HG03378 (cell line): ENCODE data around the gene XKR3.
"Not testable (repeated sequence)": the region's sequence is repeated elsewhere in the genome, so short reads cannot be mapped to it uniquely, and the experiment has no call there.

ENCODE experiments used
- ATAC-seq: cut with Tn5 transposase; IDR thresholded peaks from one replicate; pipeline ENCODE4 v1.9.1; 2021; ENCODE audit warnings: mild to moderate bottlenecking, moderate library complexity; ENCODE audit not compliant: unreplicated experiment

The XKR3 gene

DNA sequence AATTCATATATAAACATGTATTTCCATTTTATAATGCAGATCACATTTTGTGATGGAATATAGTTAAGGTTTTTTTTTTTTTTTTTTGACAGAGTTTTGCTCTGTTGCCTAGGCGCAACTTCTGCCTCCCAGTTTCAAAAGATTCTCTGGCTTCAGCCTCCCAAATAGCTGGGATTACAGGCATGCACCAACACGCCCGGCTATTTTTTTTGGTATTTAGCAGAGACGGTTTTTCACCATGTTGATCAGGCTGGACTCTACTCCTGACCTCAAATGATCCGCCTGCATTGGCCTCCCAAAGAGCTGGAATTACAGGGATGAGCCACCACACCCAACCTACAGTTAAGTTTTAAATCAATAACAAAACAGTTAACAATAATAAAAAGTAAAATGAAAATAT, 18.8 kb downstream of the XKR3 start:
- ATAC-seq: no peak

DNA sequence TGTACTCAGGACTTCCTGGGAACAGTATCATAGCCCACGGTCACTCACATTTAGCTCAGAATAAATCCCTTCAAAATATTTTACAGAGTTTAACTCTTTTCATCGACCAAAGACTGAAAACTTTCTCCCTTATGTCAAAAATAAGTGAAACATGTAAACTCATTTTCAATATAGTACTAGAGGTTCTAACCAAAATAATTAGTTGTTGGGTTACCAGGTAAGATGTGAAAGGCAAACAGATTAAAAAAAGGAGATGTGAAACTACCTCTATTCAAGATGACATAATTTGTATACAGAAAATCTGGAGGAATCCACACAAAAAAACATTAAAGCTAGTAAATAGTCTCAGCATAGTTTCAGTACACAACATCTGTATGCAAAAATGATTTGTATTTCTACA, 20.3 kb downstream of the XKR3 start:
- ATAC-seq: no peak

DNA sequence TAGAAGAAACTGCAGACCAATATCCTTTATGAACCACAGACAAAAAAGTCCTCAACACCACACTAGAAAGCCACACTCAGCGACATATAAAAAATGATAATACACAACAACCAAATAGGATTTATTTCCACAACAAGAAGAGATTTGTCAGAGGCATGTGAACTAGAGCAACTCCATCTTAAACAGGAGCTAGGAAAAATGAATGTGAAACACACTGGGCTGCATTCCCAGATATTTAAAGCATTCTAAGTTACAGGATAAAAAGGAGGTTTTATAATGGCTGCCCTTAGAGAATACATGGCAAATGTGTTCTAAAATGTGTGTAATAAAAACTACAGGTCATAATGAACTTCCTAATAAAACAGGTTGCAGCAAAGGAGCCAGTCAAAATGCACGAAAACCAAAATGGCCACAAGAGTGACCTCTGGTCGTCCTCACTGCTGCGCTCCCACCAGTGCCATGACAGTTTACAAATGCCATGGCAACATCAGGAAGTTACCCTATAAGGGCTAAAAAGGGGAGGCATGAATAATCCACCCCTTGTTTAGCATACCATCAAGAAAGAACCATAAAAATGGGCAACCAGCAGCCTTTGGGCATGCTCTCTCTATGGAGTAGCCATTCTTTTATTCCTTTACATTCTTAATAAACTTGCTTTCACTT, 21.8 kb downstream of the XKR3 start:
- no peak for ATAC-seq

- ATAC-seq: no peak
Observed at GRCh38 chr22:16801571-16801970, 23.6 kb downstream of the XKR3 start.

DNA sequence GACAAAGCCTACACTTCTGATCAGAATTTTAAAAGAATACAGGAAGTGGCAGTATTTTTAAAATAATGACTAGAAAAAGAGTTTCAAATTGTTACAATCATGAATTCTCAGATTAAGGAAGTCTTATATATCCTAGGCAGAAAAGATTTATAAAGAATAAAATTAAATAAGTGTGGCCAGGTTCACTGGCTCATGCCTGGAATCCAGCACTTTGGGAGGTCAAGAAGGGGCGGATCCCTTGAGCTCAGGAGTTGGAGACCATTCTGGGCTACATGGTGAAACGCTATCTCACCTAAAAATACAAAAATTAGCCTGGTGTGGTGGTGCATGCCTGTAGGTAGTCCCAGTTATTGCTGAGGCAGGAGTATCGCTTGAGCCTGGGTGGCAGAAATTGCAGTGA, 24.1 kb downstream of the XKR3 start:
- ATAC-seq: no peak

- ATAC-seq: no peak
Observed at GRCh38 chr22:16800358-16800757, 24.9 kb downstream of the XKR3 start.

DNA sequence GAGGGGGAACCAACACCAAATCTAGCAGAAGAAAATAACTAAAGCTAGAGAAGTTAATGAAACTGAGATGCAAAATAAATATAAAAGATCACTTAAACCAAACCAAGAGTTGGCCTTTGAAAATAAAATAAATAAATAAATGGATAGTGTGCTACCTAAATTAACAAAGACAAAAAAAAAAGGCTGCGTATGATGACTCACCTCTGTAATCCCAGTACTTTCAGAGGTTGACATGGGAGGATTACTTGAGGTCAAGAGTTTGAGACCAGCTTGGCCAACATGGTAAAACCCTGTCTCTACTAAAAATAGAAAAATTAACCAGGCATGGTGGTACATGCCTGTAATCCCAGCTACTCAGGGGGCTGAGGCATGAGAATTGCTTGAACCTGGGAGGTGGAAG, 29.7 kb downstream of the XKR3 start:
- not testable (repeated sequence) for ATAC-seq

DNA sequence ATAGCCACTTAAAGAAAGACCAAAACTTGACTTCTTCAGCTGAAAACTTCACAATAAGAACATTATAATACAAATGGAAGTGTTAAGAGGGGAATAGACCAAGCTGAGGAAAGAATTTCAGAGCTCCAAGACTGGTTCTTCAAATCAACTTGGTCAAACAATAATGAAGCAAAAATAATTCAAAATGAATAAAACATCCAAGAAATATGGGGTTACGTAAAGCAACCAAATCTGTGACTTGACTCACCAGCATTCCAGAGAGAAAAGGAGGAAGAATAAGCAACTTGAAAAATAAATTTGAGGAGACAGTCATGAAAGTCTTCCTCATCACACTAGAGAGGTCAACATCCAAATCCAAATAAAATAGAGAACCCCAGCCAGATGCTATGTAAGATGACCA, 31.4 kb downstream of the XKR3 start:
- ATAC-seq: no peak

DNA sequence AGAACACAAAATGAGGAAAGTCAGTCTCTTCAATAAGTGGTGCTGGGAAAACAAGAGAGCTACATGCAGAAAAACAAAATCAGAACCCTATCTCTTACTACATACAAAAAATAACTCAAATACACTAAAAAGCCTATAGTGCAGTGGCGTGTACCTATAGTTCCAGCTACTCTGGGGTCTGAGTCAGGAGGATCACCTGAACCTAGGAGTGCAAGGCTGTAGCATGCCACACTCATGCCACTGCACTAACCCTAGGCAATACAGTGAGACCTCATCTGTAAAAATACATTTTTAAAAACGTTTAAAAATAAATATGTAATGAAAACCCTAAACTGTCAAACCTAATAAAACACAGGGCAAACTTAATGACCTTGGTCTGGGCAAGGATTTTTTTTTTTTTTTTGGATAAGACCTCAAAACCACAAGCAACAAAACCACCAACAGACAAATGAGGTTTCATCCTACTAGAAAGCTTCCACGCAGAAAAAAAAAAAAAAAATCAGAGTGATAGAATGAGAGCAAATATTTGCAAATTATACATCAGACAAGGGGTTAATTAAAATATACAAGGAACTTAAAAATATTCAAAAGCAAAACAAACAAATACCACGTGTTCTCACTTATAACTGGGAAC, 35.2 kb downstream of the XKR3 start:
- no peak for ATAC-seq

DNA sequence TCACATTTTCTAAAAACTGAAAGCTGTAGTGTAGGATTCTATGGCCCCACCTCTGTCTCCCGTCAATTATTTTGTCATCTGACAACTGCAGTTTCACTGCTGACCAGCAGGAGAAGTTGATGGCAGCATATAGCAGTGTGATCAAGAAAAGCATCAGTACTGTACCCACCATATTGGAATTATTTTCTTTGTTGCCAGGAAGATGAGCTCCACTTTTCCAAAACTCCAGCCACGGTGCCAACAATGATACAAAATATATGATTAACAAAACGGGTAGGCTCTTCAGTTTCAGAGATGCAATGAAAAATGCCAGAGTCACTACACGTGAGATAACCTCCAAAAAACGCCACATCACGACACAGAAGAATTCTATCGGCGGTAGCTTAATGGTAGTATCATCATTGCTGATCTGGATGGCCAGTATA, 41.3 kb downstream of the XKR3 start:
- ATAC-seq: no peak

GRCh38 chr22:16783453-16783852, 41.8 kb downstream of the XKR3 start:
- no peak for ATAC-seq

GRCh38 chr22:16781764-16782329, 43.4 kb downstream of the XKR3 start:
- no peak for ATAC-seq

DNA sequence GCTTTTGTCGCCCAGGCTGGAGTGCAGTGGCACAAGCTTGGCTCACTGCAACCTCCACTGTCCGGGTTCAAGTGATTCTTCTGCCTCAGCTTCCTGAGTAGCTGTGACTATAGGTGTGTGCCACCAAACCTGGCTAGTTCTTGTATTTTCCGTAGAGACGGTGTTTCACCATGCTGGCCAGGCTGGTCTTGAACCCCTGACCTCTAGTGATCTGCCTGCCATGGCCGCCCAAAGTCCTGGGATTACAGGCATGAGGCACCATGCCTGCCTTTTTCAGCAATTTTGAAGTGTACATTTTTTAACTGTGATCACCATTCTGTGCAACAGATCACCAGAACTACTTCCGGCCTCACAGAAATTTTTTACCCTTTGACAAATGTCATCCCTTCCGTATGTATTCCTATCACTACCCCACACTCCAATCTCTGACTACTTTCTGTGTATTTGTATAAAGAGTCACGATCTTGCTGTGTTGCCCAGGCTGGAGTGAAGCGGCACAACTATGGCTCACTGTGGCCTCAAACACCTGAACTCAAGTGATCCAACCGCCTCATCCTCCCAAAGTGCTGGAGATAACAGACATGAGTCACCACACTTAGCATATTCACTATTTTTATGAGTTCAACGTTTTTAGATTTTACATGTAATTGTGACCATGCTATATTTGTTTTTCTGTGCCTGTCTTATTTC, 44.0 kb downstream of the XKR3 start:
- no peak for ATAC-seq

DNA sequence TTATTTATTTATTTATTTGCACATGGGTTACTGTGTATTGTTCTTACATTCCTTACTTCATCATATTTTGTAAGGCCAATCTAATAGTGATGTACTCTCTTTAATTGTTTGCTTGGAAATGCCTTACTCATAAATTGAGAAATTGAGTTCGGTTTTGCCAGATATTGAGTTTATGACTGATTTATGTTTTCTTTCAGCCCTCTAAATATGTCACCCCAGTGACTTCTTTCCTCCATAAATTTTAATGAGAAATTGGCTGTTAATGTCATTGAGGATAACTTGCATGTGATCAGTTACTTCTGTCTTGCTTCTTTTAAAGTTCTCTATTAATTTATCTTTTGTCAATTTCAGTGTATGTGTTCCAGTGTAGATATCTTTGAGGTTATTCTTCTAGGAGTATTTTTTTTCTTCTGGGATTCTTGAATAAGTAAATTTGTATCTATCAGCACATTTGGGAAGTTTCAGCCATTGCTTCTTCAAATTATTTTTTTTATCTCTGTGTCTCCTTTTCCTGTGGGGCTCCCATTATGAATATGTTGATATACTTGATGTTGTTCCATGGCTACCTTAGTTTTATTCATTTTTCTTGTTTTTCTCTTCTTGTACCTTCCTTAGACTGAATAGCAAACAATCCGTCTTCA, 47.8 kb downstream of the XKR3 start:
- ATAC-seq: no peak

GRCh38 chr22:16776080-16776479, 49.1 kb downstream of the XKR3 start:
- ATAC-seq: no peak

- no peak for ATAC-seq
Observed at GRCh38 chr22:16774911-16775500, 50.2 kb downstream of the XKR3 start.

GRCh38 chr22:16771569-16771968, 53.6 kb downstream of the XKR3 start:
- not testable (repeated sequence) for ATAC-seq

- ATAC-seq: not testable (repeated sequence)
Observed at GRCh38 chr22:16767927-16768326, 57.3 kb downstream of the XKR3 start.

DNA sequence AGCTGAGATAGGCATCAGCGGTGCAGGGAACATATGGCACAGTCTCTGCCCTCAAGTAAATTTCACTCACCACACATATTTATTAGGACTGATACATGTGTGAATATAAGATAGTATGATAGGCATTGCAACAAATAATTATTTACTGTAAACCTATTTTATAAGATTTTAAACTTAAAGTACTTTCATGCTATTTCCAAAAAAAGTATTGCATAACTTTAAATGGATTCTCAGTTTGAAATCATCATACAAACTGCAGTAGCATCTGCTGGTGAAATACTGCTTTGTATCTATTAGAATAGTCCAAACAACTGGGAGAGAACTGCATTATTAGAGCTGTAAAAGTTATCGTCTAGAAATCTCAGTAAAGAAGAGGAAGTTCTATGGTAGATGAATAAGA, 63.0 kb downstream of the XKR3 start:
- not testable (repeated sequence) for ATAC-seq

DNA sequence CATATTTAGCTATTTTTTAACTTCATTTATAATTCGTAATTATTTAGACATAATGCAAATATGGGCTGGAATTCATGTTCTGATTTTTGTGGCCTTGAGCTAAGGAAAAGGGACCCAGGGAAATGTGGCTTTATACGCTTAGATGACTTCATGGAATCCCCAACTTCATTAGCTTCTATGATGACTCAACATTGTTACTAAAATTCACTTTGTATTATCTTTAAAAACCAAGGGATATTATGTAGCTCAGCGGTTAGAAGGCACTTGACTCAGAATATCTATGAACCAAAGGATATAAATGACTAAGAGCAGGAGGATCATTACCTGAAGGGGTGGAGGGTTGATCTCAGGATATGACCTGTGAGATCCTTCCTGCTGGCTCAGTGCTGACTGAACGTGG, 64.8 kb downstream of the XKR3 start:
- ATAC-seq: not testable (repeated sequence)

DNA sequence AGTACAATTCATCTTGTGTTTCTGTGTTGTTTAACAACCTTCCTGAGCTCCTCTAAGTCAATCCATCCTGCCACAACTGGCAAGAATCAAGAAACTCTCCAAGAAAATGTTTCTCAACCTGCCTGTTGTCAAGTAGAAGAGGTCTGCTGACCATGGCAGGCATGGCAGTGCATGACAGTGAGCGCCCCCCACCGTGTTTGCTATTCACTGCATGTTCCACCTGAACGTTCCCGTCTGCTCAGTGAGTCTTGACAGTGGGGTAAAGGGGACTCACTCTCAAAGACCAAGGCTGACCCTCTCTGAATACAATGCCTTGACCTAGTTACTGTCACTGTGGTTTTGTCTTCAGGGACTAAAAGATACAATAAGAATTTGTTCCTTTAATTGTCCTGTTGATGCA, 75.9 kb downstream of the XKR3 start:
- not testable (repeated sequence) for ATAC-seq
